ENCODE results near the gene IVNS1ABP.

Gene IVNS1ABP

GRCh38 chr1:185293967-185294542 lies 23.0 kb downstream of the IVNS1ABP start:
- DNase-seq (ENCODE audit: low spot score): no peak

- DNase-seq (ENCODE audit: low spot score): no peak
Observed at GRCh38 chr1:185292237-185292636, 24.8 kb downstream of the IVNS1ABP start.

DNA sequence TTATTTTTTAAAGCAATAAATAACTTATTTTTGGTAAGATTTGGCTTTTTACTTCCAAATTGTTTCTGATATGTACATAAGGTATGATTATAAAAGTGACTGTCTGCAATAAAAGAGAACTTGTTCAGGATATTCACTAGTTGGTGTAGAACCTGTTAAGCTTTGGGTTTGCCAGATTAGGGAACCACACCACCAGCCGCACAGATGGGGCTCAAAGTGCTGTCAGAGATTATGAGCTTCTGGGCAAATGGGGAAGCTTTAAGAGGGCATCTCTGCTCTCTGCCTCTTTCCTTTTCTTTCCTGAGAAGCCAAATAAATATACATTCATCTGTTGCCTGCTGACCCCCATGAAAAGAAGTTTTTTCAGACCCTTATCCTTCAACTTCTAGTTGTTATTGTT lies 25.4 kb downstream of the IVNS1ABP start:
- no peak for DNase-seq (ENCODE audit: low spot score)

GRCh38 chr1:185291159-185291558 lies 25.9 kb downstream of the IVNS1ABP start:
- DNase-seq (ENCODE audit: low spot score): no peak

- DNase-seq (ENCODE audit: low spot score): no peak
Observed at GRCh38 chr1:185289880-185290279, 27.2 kb downstream of the IVNS1ABP start.

DNA sequence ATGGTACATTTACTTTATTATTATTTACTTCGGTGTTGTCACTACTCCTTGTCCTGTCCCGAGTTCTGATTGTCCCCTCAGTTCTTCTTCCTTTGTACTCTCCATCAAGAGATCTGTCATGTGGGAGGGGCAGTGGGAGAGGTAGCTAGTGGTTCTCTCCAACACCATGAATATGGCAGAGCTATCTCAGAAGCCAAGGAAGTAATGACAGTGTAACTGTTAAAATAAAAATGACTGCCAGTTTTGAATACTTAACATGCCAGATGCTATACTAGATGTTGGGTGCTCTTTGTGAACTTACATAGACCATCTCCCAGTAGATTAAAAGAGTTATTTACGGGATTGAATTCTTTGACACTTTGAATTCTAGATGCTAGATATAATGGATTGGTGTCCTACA lies 28.6 kb downstream of the IVNS1ABP start:
- no peak for DNase-seq (ENCODE audit: low spot score)

DNA sequence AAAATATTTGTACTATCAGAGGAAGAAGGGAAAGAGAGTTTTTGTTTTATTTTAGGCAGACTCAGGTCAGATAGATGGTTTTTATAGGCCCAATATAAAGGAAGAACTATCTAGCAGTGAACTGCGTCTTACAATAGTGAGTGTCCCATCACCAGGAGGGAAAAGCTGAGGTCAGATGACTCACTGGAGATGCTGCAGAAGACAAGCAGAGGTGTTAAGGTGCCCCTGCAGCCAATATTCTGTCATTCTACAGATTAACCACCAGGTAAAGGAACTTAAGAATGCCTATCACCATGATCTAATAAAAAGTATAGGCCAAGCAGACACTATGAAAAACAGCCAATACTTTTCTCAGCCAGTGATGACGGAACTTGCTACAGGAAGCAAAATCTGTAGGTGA lies 29.6 kb downstream of the IVNS1ABP start:
- DNase-seq (ENCODE audit: low spot score): no peak

DNA sequence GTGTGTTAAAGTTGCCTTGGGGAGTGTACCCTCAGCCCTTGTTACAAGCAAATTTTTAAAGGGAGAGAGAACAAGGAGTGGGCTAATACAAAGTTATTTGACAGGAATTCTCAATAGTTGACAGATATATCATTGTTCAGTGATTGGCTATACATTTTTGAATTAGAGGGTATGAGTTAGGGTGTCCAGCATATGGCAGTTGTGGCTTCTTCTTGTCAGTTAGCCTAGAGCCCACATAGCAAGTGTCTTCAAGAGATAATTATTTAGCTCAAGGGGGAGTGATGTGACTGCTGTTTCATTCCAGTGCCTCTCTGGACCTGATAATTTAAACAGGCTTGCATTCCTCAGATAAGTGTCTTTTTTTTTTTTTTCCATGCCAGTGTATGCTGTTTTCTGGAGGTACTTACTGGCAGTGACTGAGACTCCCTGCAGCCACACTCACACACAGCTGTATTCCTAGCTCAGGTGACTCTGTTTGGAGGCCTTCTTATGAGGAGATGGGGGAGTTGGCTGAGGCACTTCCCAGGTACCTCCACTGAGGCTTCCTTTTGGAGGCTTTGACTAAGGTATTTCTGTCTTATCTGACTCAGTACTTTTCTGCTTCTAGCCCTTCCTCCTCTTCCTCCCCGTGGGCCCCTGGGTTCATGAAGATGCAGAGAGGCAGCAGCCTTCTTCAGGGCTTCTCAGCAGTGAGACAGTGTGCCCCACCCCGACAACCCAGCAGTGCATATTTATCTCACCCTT lies 32.3 kb downstream of the IVNS1ABP start:
- no peak for DNase-seq (ENCODE audit: low spot score)

DNA sequence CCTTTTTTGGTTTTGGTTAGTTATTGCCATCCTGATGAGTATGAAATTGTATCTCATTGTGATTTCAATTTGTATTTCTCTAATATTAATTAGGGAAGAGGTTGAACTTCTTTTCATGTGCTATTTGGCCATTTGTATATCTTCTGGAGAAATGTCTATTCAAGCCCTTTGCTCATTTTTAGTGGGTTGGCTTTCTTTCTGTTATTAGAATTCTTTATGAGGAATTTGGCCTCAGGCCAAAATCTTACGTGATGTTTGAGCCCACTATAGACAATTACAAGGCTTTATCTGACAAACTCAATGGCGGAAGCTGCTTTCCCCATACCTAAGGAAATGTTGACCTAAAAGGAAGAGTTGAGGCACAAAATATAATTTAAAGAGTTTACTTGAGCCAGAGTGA lies 32.9 kb downstream of the IVNS1ABP start:
- no peak for DNase-seq (ENCODE audit: low spot score)

DNA sequence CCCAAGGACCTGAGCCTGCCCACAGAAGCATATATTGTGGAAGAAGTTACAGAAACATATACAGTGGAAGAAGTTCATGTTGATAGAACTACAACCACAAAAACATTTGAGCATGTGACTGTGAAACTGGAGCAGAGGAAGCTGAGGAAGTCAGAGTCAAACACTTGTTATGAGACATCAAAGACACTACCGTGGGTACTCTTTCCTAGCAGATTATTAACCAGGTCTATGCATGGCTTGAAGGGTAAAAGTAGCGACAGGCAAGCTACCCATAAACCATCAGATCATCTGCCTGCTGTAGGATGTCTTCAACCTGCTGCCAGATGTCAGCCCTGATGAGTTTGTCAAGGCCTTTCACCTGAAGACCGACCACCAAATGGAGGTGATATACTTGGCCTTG lies 35.8 kb downstream of the IVNS1ABP start:
- DNase-seq (ENCODE audit: low spot score): no peak

GRCh38 chr1:185280589-185280988 lies 36.5 kb downstream of the IVNS1ABP start:
- no peak for DNase-seq (ENCODE audit: low spot score)

DNA sequence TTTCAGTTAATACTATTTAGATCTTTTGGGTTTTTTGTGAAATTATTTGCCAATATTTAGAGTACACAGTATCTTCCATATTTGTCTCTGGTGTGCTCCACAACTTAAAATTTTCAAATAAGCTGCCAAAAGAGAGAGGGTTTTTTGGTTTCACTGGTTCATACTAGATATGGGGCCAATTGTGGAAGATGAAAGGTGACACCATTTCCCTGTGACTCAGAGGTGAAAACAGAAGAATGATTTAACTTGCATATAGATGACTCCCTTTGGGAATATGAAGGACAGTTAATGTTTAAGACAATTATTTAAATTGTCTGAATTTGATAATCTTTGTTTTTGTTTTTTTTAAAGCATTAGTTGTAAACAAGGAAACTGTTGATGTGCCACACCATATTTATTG lies 37.5 kb downstream of the IVNS1ABP start:
- DNase-seq (ENCODE audit: low spot score): no peak

GRCh38 chr1:185271921-185272320 lies 45.1 kb downstream of the IVNS1ABP start:
- DNase-seq (ENCODE audit: low spot score): no peak

DNA sequence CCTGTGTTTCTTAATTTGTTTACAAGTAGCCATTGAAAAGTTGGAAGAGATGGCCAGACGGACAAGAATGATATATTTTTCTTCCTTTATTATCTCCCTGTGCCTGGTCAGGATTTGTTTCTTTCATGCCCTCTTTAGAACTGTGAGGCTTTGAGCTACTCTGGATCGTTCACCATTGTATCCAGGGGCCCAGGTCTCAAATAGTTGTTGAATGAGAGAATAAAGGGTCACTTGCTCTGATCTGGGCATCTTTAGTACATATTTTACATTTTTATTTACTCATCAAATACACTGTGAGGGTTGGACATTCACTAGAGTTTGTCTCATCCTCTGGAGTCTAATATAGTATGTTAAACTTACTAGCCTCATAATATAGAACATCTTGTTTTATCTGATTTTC lies 48.7 kb downstream of the IVNS1ABP start:
- no peak for DNase-seq (ENCODE audit: low spot score)

GRCh38 chr1:185267701-185268100 lies 49.3 kb downstream of the IVNS1ABP start:
- no peak for DNase-seq (ENCODE audit: low spot score)

GRCh38 chr1:185267301-185267700 lies 49.7 kb downstream of the IVNS1ABP start:
- no peak for DNase-seq (ENCODE audit: low spot score)

- DNase-seq (ENCODE audit: low spot score): no peak
Observed at GRCh38 chr1:185265314-185265713, 51.7 kb downstream of the IVNS1ABP start.

DNA sequence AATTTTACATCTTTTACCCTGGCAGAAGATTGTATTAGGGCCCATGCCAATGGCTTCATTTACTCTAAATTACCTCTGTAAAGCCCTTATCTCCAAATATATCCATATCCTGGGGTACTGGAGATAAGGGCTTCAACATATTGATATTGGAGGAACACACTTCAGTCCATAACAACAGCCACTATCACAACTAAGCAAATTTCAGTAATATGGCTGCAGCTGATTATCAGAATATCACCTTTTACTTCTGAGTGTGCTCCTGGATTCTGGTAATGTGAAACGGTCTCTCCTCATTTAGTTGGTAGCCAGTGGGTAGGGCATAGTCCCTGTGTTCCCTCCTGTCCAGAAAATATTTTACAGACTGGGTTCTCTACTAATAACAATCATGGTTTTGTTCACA lies 53.3 kb downstream of the IVNS1ABP start:
- no peak for DNase-seq (ENCODE audit: low spot score)

DNA sequence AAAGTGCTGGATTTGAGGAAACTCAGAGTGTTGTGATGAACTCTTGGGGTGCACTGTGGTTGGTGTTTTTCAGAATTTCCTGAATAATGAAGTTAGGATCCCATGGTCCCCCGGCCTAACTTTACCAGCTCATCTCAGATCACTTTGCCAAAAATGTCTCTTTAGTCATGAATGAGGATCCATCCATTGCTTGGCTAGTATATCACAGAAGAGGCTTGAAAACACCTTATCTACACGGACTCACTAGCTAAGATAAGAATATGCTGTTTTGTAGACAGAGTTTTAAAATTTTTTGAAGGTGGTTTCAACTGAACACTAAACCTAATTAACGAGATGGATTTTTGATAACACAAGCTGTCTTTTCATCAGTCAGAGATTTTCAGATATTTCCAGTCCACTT lies 53.8 kb downstream of the IVNS1ABP start:
- DNase-seq (ENCODE audit: low spot score): no peak

DNA sequence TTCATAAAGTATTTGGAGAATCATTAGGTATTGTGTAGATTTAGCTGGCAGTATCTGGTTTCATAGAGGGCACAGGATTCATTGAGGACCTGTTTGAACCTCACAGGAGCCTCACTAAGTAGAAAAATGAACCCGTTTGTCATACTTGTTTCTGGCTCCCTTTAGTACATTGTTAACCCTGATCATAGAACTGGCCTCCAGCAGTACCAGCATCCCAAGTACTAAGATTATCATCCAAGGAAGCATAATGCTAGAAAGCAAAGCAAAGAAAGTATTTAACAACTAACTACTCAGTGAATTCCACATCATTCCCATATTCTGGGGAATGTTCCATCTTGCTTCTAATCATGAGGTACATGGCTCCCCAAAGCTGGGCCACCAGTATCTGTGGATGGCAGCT lies 54.9 kb downstream of the IVNS1ABP start:
- no peak for DNase-seq (ENCODE audit: low spot score)

DNA sequence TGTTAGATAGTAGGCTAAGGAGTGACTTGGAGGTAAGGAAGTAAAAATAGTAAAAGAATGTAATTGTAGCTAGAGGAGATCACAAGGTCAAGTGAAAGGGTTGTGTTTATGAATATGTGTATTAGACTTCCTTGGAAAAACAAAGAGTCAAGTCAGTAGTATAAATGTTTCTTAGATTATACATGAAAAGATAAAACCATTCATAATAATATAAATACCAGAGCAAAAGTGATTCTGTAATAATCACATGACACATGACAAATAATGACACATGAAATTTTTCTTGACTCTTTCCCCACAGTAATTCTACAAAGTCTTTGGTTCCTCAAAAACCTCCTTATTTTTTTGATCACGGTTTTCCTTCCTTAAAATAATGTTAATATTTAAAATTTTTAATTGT lies 56.4 kb downstream of the IVNS1ABP start:
- DNase-seq (ENCODE audit: low spot score): no peak

DNA sequence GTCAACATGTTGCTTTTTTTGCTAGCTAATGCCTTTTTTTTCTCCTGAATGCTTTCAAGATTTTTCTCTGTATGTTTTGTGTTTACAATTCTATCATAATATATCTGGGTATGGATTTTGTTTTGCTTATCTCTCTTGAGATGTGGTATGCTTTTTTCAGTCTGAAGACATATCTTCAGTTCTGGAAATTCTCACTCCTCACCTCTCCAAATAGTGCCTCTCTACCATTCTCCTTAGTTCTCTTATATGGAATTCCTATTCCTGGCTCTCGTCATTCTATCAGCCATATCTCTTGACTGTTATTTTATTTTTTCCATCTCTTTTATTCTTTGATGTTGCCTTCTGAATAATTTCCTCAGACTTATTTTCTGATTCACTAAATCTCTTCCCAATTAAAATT lies 58.4 kb downstream of the IVNS1ABP start:
- no peak for DNase-seq (ENCODE audit: low spot score)

DNA sequence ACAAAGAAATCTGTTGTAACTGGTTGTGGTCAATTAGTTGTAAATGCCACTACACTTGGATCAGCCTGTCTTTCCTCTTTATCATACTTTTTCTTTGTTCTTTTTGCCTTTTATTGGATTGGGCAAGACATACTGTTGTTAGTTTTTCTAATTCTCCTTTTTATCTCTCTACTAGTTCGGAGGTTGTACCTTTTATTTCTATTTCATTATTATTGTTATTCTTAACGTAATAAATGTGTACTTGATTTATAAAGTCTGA lies 59.2 kb downstream of the IVNS1ABP start:
- no peak for DNase-seq (ENCODE audit: low spot score)

All from cerebellar cortex (tissue), 1 donor.